OCI-LY3 (cell line): ENCODE results near the gene MIER3.
"Not testable (repeated sequence)": the region's sequence is repeated elsewhere in the genome, so short reads cannot be mapped to it uniquely, and the experiment has no call there.

Experiments used
- H2AFZ ChIP-seq: fragments of 200-600, 300-600 bp; shearing (Covaris generic); 2 replicates; pipeline ENCODE4 v1.6.0; 2014; ENCODE audit warnings: antibody characterized with exemption, low read depth, low read length
- H3K27ac ChIP-seq: fragments of 200-600, 300-600 bp; sonication (generic); 2 replicates; pipeline ENCODE4 v1.5.1; 2014; ENCODE audit warnings: mild to moderate bottlenecking, low read length, moderate library complexity, mixed read lengths
- H3K27me3 ChIP-seq: fragments of 200-600, 300-600 bp; sonication (generic); 2 replicates; pipeline ENCODE4 v1.6.1; 2014; ENCODE audit warnings: low read depth, low read length, mixed read lengths
- H3K36me3 ChIP-seq: fragments of 200-600, 300-600 bp; sonication (generic); replicated peaks from 2 replicates; pipeline ENCODE3; 2014; ENCODE audit warnings: low read depth, low read length, mixed read lengths
- H3K4me1 ChIP-seq: fragments of 300-600, 200-600 bp; sonication (generic); 2 replicates; pipeline ENCODE4 v1.6.1; 2014; ENCODE audit warnings: low read length, mixed read lengths
- H3K4me2 ChIP-seq: fragments of 200-600, 300-600 bp; sonication (generic); 2 replicates; pipeline ENCODE4 v1.6.1; 2014; ENCODE audit warnings: low read length, mixed read lengths
- H3K4me3 ChIP-seq: fragments of 300-600, 200-600 bp; sonication (generic); 2 replicates; pipeline ENCODE4 v1.5.1; 2014; ENCODE audit warnings: antibody characterized with exemption, mild to moderate bottlenecking, low read length, moderate library complexity
- H3K79me2 ChIP-seq: fragments of 300-600, 200-600 bp; shearing (Covaris generic); 2 replicates; pipeline ENCODE4 v1.6.1; 2014; ENCODE audit warnings: mild to moderate bottlenecking, low read length, mixed read lengths
- H3K9ac ChIP-seq: fragments of 300-600, 200-600 bp; shearing (Covaris generic); 2 replicates; pipeline ENCODE4 v1.6.0; 2014; ENCODE audit warnings: mild to moderate bottlenecking, low read length, moderate library complexity
- H3K9me3 ChIP-seq: fragments of 200-600, 300-600 bp; shearing (Covaris generic); 2 replicates; pipeline ENCODE4 v1.6.1; 2014; ENCODE audit warnings: low read length, mixed read lengths; ENCODE audit not compliant: insufficient read depth
- H4K20me1 ChIP-seq: fragments of 200-600, 300-600 bp; sonication (generic); 2 replicates; pipeline ENCODE4 v1.6.1; 2016; ENCODE audit warnings: low read length, mixed read lengths; ENCODE audit not compliant: insufficient read depth
- CTCF ChIP-seq: fragments of 200-600, 300-600 bp; sonication (generic); IDR thresholded peaks from 2 replicates; pipeline ENCODE4 v1.5.1; 2014; ENCODE audit warnings: antibody characterized with exemption, low read length, low read depth
- EZH2phosphoT487 ChIP-seq: fragments of 200-600 bp; shearing (Covaris generic); IDR thresholded peaks from 2 replicates; pipeline ENCODE4 v1.6.1; 2018; ENCODE audit warnings: antibody characterized with exemption, mixed run types, low read depth

MIER3 gene

GRCh38 chr5:56984445-56984844 lies 32.5 kb upstream of the MIER3 start:
- Histone ChIP-seq H3K36me3 (no peaks in the 10 kb centered on the region), H3K4me2 (no peak overlapping the region), H3K27me3 (no peaks in the 10 kb centered on the region), H3K4me1 (peaks cover 30% of the 10 kb centered on the region), H3K79me2 (no peaks in the 10 kb centered on the region), H2AFZ (no peak overlapping the region), H3K4me3 (no peak overlapping the region), H3K9me3 (no peaks in the 10 kb centered on the region), H3K27ac (no peak overlapping the region), H3K9ac (no peak overlapping the region), H4K20me1 (no peaks in the 10 kb centered on the region)
- no peak for TF ChIP-seq CTCF
- no peak for TF ChIP-seq EZH2phosphoT487

- Histone ChIP-seq H3K27me3 (no peaks in the 10 kb centered on the region), H3K4me3 (no peak overlapping the region), H3K9ac (no peak overlapping the region), H2AFZ (no peak overlapping the region), H3K4me2 (peak overlapping the region; percentile 16), H4K20me1 (no peaks in the 10 kb centered on the region), H3K79me2 (no peaks in the 10 kb centered on the region), H3K4me1 (peaks cover 30% of the 10 kb centered on the region), H3K27ac (no peak overlapping the region), H3K9me3 (no peaks in the 10 kb centered on the region), H3K36me3 (no peaks in the 10 kb centered on the region)
- TF ChIP-seq EZH2phosphoT487, result no peak
- no peak for TF ChIP-seq CTCF
Observed at GRCh38 chr5:56983593-56984361, 31.9 kb upstream of the MIER3 start.

- no peak overlapping the region for H3K9ac ChIP-seq
- H3K27me3 ChIP-seq, result no peaks in the 10 kb centered on the region
- H3K4me3 ChIP-seq, result no peak overlapping the region
- H3K27ac ChIP-seq, result no peak overlapping the region
- no peaks in the 10 kb centered on the region for H4K20me1 ChIP-seq
- H2AFZ ChIP-seq, result no peak overlapping the region
- H3K36me3 ChIP-seq, result no peaks in the 10 kb centered on the region
- H3K4me1 ChIP-seq, result peaks cover 26% of the 10 kb centered on the region
- H3K4me2 ChIP-seq, result no peak overlapping the region
- TF ChIP-seq CTCF (no peak), EZH2phosphoT487 (no peak)
- no peaks in the 10 kb centered on the region for H3K79me2 ChIP-seq
- no peaks in the 10 kb centered on the region for H3K9me3 ChIP-seq
Observed at GRCh38 chr5:56981548-56982315, 29.8 kb upstream of the MIER3 start.

- no peak for TF ChIP-seq CTCF
- Histone ChIP-seq H3K9me3 (no peaks in the 10 kb centered on the region), H3K4me1 (peaks cover 16% of the 10 kb centered on the region), H3K79me2 (no peaks in the 10 kb centered on the region), H3K36me3 (no peaks in the 10 kb centered on the region), H2AFZ (no peak overlapping the region), H3K9ac (no peak overlapping the region), H4K20me1 (no peaks in the 10 kb centered on the region), H3K27me3 (no peaks in the 10 kb centered on the region), H3K4me3 (no peak overlapping the region), H3K4me2 (no peak overlapping the region), H3K27ac (no peak overlapping the region)
Observed at GRCh38 chr5:56979968-56980367, 28.0 kb upstream of the MIER3 start.

GRCh38 chr5:56979526-56979925 lies 27.6 kb upstream of the MIER3 start:
- not testable (repeated sequence) for H3K9ac ChIP-seq

More at GRCh38 chr5:56979526-56979925, 27.6 kb upstream of the MIER3 start:
- not testable (repeated sequence) for H3K27ac ChIP-seq, H4K20me1 ChIP-seq, H3K4me2 ChIP-seq, H3K79me2 ChIP-seq, H3K4me3 ChIP-seq, H3K9me3 ChIP-seq, H3K27me3 ChIP-seq, H3K36me3 ChIP-seq, H2AFZ ChIP-seq
- peaks cover 15% of the 10 kb centered on the region for H3K4me1 ChIP-seq
